Vagina (tissue), 2 donors: ENCODE data around the gene SPTBN1.

ENCODE experiments used
- POLR2A ChIP-seq, 2 donors: fragments of 450-650 bp; IDR thresholded peaks; one replicate each; pipeline ENCODE4 v1.6.1; 2017; ENCODE audit warnings: antibody characterized with exemption in 2 of 2, mild to moderate bottlenecking in 2 of 2, moderate library complexity in 2 of 2
- TF ChIP-seq, protein P1 (sequence below), 3 experiments: fragments of 450-650 bp in 2 of 3; fragments of 200-600 bp in 1 of 3; sonication (generic) in 1 of 3; IDR thresholded peaks; one replicate each; pipeline ENCODE4 v1.5.1; 2017 to 2019; ENCODE audit warnings: antibody characterized with exemption in 3 of 3, mild to moderate bottlenecking in 2 of 3, moderate library complexity in 2 of 3

DNA sequence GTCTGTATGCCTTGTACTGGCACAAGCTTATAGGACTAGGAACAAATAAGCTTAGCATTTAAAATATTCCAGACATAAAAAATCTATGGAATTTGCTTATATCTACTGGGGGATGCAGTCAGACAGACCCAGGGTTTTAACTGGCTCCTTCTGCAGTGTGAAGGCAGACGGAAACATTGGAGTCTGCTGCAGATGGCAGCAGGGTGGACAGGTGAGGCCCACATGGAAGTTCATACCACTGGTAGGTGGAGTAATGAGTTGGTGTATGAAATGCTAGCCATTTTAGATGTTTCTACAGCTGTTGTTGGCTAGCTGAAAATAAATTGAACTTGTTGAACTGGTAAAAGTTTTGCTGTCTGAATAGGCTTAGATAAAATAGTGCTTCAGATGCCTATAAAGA, 17.7 kb downstream of the SPTBN1 start:
- TF ChIP-seq, protein P1, sequence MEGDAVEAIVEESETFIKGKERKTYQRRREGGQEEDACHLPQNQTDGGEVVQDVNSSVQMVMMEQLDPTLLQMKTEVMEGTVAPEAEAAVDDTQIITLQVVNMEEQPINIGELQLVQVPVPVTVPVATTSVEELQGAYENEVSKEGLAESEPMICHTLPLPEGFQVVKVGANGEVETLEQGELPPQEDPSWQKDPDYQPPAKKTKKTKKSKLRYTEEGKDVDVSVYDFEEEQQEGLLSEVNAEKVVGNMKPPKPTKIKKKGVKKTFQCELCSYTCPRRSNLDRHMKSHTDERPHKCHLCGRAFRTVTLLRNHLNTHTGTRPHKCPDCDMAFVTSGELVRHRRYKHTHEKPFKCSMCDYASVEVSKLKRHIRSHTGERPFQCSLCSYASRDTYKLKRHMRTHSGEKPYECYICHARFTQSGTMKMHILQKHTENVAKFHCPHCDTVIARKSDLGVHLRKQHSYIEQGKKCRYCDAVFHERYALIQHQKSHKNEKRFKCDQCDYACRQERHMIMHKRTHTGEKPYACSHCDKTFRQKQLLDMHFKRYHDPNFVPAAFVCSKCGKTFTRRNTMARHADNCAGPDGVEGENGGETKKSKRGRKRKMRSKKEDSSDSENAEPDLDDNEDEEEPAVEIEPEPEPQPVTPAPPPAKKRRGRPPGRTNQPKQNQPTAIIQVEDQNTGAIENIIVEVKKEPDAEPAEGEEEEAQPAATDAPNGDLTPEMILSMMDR (IDR thresholded peaks at IDR 0.05): no peak
- no peak for TF ChIP-seq POLR2A (IDR thresholded peaks at IDR 0.05)
